Astrocyte of the cerebellum (primary cell): ENCODE results near the gene LRRC25.

Source experiments
- DNase-seq: peaks from one replicate; pipeline ENCODE4 v3.0.0-alpha.2; 2011; ENCODE audit warnings: low read depth
- H3K4me3 ChIP-seq: 2 replicates; pipeline ENCODE4 v1.5.1; 2011; ENCODE audit warnings: mild to moderate bottlenecking, low read depth, low read length, moderate library complexity
- CTCF ChIP-seq: IDR thresholded peaks from 2 replicates; pipeline ENCODE4 v1.5.1; 2012; ENCODE audit warnings: low read length, low read depth, moderate library complexity, mild to moderate bottlenecking; ENCODE audit errors: missing control alignments
- in situ Hi-C: cut with HindIII; loops from 2 replicates; pipeline ENCODE4 v1.10.0; 2017; ENCODE audit warnings: low sequenced_read_pairs

Gene LRRC25

GRCh38 chr19:18396471-18397241, 766 bp downstream of the LRRC25 start:
- no peak for TF ChIP-seq CTCF
- no peak overlapping the region for H3K4me3 ChIP-seq
- in situ Hi-C loops: no loop called here
- DNase-seq: no peak

GRCh38 chr19:18393836-18394235, 3.6 kb downstream of the LRRC25 start:
- no peak for DNase-seq
- H3K4me3 ChIP-seq: no peak overlapping the region
- no peak for TF ChIP-seq CTCF
- in situ Hi-C loops: no loop called here

- in situ Hi-C loops: no loop called here
- H3K4me3 ChIP-seq: no peak overlapping the region
- no peak for TF ChIP-seq CTCF
- no peak for DNase-seq
Measured at GRCh38 chr19:18392926-18393325, 4.5 kb downstream of the LRRC25 start.

- no peak for TF ChIP-seq CTCF
- no peak overlapping the region for H3K4me3 ChIP-seq
- no peak for DNase-seq
- in situ Hi-C loops: no loop called here
Measured at GRCh38 chr19:18392417-18392816, 5.0 kb downstream of the LRRC25 start.

- no peak for TF ChIP-seq CTCF
- in situ Hi-C loops: no loop called here
- H3K4me3 ChIP-seq: no peak overlapping the region
- no peak for DNase-seq
Measured at GRCh38 chr19:18391509-18392075, 5.8 kb downstream of the LRRC25 start.

GRCh38 chr19:18390065-18390907, 7.1 kb downstream of the LRRC25 start:
- DNase-seq: no peak
- in situ Hi-C loops: no loop called here
- TF ChIP-seq CTCF: no peak

More at GRCh38 chr19:18390065-18390907, 7.1 kb downstream of the LRRC25 start:
- H3K4me3 ChIP-seq: no peak overlapping the region
